LNCAP (cell line): ENCODE data around the gene CDH22.

Source experiments
- CTCF ChIP-seq: fragments of 450-650 bp; IDR thresholded peaks from 2 replicates; pipeline ENCODE4 v1.5.1; 2017; ENCODE audit warnings: mild to moderate bottlenecking

Gene CDH22

GRCh38 chr20:46218656-46219055 lies 89.6 kb downstream of the CDH22 start:
- TF ChIP-seq CTCF, result no peak

- TF ChIP-seq CTCF, result no peak
Observed at GRCh38 chr20:46217583-46217982, 90.7 kb downstream of the CDH22 start.

GRCh38 chr20:46216770-46217464 lies 91.4 kb downstream of the CDH22 start:
- no peak for TF ChIP-seq CTCF

- no peak for TF ChIP-seq CTCF
Observed at GRCh38 chr20:46215913-46216707, 92.2 kb downstream of the CDH22 start.

- TF ChIP-seq CTCF, result no peak
Observed at GRCh38 chr20:46214824-46215488, 93.3 kb downstream of the CDH22 start.

GRCh38 chr20:46213946-46214823 lies 94.1 kb downstream of the CDH22 start:
- TF ChIP-seq CTCF, result no peak

GRCh38 chr20:46212876-46213275 lies 95.4 kb downstream of the CDH22 start:
- no peak for TF ChIP-seq CTCF
